ACC112 (cell line): ENCODE measurements around the gene MICAL3.
"Not testable (repeated sequence)": the region's sequence is repeated elsewhere in the genome, so short reads cannot be mapped to it uniquely, and the experiment has no call there.

Source experiments
- H2AFZ ChIP-seq: fragments of 200-600 bp; sonication (generic); one replicate; pipeline ENCODE4 v1.6.0; 2017; ENCODE audit warnings: antibody characterized with exemption, low read length; ENCODE audit not compliant: unreplicated experiment
- H3K27ac ChIP-seq: fragments of 200-600 bp; sonication (generic); 2 replicates; pipeline ENCODE4 v1.5.1; 2014; ENCODE audit warnings: low read depth, mild to moderate bottlenecking, antibody characterized with exemption, low read length, moderate library complexity
- H3K27me3 ChIP-seq: fragments of 200-600 bp; sonication (generic); 2 replicates; pipeline ENCODE4 v1.6.1; 2014; ENCODE audit warnings: mild to moderate bottlenecking, antibody characterized with exemption, low read length, moderate library complexity, mixed read lengths; ENCODE audit not compliant: insufficient read depth
- H3K36me3 ChIP-seq: fragments of 200-600 bp; sonication (generic); 2 replicates; pipeline ENCODE4 v1.6.1; 2016; ENCODE audit warnings: mild to moderate bottlenecking, antibody characterized with exemption, low read length, moderate library complexity, mixed read lengths; ENCODE audit not compliant: insufficient read depth
- H3K4me1 ChIP-seq: fragments of 200-600 bp; sonication (generic); one replicate; pipeline ENCODE4 v1.6.1; 2016; ENCODE audit warnings: low read length, mixed read lengths; ENCODE audit not compliant: insufficient read depth, unreplicated experiment, control insufficient read depth
- H3K4me3 ChIP-seq: fragments of 200-600 bp; sonication (generic); 2 replicates; pipeline ENCODE4 v1.5.1; 2014; ENCODE audit warnings: mild to moderate bottlenecking, low read depth, low read length
- H3K79me2 ChIP-seq: fragments of 200-600 bp; sonication (generic); one replicate; pipeline ENCODE4 v1.6.0; 2016; ENCODE audit warnings: low read length; ENCODE audit not compliant: control insufficient read depth, unreplicated experiment, insufficient read depth

The MICAL3 gene

GRCh38 chr22:17767233-17768065, 256.9 kb downstream of the MICAL3 start:
- Histone ChIP-seq H3K4me3 (no peak overlapping the region), H3K4me1 (no peaks in the 10 kb centered on the region), H3K79me2 (no peaks in the 10 kb centered on the region), H2AFZ (no peak overlapping the region), H3K27me3 (no peaks in the 10 kb centered on the region), H3K27ac (no peak overlapping the region), H3K36me3 (no peaks in the 10 kb centered on the region)

DNA sequence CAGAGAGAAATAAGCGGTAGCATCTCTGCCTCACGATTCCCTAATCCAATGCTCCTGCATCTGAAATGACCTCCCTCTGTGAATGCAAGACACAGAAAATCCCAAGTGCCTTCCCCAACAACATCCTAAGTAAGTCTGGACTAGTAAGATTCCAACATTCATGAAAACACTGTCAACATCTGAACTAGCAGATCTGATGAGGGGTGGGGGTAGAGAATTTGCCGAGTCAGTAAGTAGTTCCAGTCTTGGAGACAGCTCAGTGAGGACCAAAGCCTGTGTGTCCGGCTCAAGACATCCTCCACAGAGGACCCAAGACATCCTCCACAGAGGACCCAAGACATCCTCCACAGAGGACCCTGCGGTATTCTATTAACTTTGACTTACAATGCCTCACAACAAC, 259.5 kb downstream of the MICAL3 start:
- H3K79me2 ChIP-seq, H3K27ac ChIP-seq, H3K4me1 ChIP-seq, H3K27me3 ChIP-seq, H3K36me3 ChIP-seq, H3K4me3 ChIP-seq, H2AFZ ChIP-seq: not testable (repeated sequence)

DNA sequence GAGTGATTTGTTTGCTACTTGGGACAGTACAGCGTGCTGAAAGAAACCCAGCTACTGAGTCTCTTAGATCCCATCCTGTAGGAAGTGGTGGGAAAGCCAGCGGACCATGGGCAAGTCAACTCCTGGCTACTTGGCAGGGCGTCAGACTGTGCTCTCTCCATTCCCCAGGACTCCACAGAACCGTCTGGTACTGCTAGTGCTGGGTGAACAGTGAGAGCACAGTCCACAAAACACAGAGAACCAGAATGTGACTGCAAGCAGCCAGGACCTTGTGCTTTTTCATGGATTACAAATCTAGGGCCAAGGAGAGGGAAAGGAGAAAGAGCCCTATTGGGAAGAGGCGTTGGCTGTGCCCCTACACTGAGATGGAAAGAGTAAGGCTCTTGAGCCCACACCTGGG, 260.3 kb downstream of the MICAL3 start:
- no peaks in the 10 kb centered on the region for H3K36me3 ChIP-seq

DNA sequence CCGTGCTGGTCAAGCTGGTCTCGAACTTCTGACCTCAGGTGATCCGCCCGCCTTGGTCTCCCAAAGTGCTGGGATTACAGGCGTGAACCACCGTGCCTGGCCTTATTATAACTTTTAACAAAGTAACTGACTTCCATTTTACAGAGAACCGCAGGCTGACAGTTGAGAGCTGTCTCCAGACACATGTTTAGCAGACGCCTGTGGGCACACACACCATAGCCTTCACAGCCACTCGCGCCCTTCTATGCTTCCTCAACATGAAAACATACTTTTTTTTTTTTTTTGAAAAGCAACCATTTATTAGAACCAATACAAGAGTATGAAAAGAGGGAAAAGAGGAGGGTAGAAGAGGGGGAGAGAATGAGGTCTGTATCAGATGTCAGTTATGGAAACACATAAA, 260.9 kb downstream of the MICAL3 start:
- H3K27ac ChIP-seq, H3K79me2 ChIP-seq, H2AFZ ChIP-seq, H3K4me3 ChIP-seq, H3K4me1 ChIP-seq, H3K27me3 ChIP-seq, H3K36me3 ChIP-seq: not testable (repeated sequence)

More for the DNA sequence above, 260.3 kb downstream of the MICAL3 start:
- Histone ChIP-seq H3K27ac (no peak overlapping the region), H3K27me3 (no peaks in the 10 kb centered on the region), H3K4me3 (no peak overlapping the region), H3K79me2 (no peaks in the 10 kb centered on the region), H2AFZ (no peak overlapping the region), H3K4me1 (peaks cover 3% of the 10 kb centered on the region)

DNA sequence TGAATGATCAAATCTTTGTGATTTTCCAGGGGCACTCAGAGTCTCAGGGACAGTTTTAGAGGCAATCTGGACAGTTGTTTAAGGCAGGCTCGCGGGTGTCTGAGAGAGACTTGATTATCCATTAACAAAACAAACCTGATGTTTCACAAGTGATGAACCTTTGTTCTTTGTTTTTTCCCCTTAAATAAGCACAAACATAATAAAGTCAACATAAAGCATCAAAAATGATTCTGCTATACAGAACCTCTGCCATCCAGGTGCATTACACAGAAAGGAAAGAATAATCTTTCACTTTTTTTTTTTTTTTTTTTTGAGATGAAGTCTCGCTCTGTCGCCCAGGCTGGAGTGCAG, 263.2 kb downstream of the MICAL3 start:
- no peak overlapping the region for H3K4me3 ChIP-seq
- peaks cover 3% of the 10 kb centered on the region for H3K4me1 ChIP-seq
- no peaks in the 10 kb centered on the region for H3K36me3 ChIP-seq
- H3K27ac ChIP-seq = no peak overlapping the region
- no peaks in the 10 kb centered on the region for H3K27me3 ChIP-seq
- no peaks in the 10 kb centered on the region for H3K79me2 ChIP-seq
- H2AFZ ChIP-seq = no peak overlapping the region

DNA sequence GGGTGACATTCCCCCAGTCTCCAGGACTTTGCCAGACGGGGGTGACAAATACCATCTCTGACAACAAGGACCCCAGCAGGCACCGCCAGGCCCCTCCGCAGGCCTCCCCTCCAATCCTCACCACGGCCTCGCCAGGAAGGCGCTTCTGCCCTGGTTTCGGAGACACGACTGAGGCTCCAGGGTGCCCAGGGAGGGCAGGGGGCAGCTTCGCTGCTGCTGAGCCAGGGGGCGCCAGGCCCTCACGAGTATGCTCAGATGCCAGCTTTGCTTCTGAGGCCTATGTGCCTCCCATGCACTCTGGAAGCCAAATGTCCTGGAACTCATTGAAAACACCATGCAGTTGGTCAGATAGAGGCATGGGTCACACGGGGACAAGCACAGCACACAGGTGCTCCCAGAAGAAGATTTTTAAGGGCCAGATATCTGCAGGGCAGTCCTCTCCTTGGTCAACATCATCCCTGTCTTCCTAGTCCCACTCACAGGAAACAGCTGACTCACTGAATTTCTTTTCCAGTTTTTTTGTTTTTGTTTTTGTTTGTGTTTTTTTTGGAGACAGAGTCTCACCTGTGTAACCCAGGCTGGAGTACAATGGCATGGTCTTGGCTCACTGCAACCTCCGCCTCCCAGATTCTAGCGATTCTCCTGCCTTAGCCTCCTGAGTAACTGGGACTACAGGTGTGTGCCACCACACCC, 270.0 kb downstream of the MICAL3 start:
- Histone ChIP-seq H3K27me3 (no peaks in the 10 kb centered on the region), H3K36me3 (no peaks in the 10 kb centered on the region), H3K4me3 (no peak overlapping the region), H3K79me2 (no peaks in the 10 kb centered on the region), H3K27ac (no peak overlapping the region), H3K4me1 (no peaks in the 10 kb centered on the region), H2AFZ (no peak overlapping the region)

- no peaks in the 10 kb centered on the region for H3K79me2 ChIP-seq
These were observed 270.9 kb downstream of the MICAL3 start for GRCh38 chr22:17753401-17753989.

GRCh38 chr22:17751596-17751995, 272.8 kb downstream of the MICAL3 start:
- Histone ChIP-seq H3K36me3 (no peaks in the 10 kb centered on the region), H3K4me3 (no peak overlapping the region), H3K27ac (no peak overlapping the region), H3K4me1 (no peaks in the 10 kb centered on the region), H3K79me2 (no peaks in the 10 kb centered on the region), H2AFZ (no peak overlapping the region), H3K27me3 (no peaks in the 10 kb centered on the region)

More at GRCh38 chr22:17753401-17753989, 270.9 kb downstream of the MICAL3 start:
- H3K4me3 ChIP-seq = no peak overlapping the region
- H3K27ac ChIP-seq = no peak overlapping the region
- no peaks in the 10 kb centered on the region for H3K4me1 ChIP-seq
- no peaks in the 10 kb centered on the region for H3K36me3 ChIP-seq
- H2AFZ ChIP-seq = no peak overlapping the region
- H3K27me3 ChIP-seq = no peaks in the 10 kb centered on the region

DNA sequence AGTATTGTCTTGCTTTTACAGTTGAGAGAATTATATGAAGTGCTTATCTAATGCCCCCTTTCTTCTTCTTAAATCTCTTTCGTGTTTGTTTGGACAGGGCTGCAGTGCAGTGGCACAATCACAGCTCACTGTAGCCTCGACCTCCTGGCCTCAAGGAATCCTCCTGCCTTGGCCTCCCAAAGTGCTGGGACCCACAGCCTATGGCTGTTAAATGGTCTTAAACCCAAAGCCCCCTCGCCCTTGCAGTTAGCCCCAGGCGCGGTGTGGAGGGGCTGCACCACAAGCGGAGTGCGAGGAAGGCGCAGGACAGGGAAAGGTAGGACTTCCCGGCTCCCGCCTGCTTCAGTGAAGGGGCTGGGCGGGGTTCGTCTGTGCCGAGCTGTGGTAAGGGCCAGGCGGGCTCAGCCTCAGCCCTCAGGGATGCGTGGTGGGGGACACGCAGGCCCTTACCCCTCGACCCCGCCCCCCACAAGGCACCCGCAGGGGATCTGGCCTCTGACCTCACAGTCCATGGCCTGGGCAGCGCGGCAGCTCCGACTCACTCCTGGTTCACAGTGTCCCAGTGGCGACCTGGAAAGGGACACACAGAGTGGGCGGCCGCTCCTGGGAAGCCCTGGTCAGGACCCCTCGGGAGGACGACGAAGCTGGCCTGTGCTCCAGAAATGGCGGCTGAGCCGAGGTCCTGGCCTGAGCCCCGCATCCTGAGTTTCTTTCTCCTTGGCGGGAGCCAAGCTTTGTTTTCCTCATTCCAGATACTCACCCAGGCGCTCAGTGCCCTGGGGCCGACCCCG, 274.6 kb downstream of the MICAL3 start:
- H3K27me3 ChIP-seq = no peaks in the 10 kb centered on the region
- no peak overlapping the region for H2AFZ ChIP-seq
- H3K27ac ChIP-seq = no peak overlapping the region
- H3K79me2 ChIP-seq = no peaks in the 10 kb centered on the region
- no peaks in the 10 kb centered on the region for H3K4me1 ChIP-seq
- H3K4me3 ChIP-seq = no peak overlapping the region
- H3K36me3 ChIP-seq = no peaks in the 10 kb centered on the region

DNA sequence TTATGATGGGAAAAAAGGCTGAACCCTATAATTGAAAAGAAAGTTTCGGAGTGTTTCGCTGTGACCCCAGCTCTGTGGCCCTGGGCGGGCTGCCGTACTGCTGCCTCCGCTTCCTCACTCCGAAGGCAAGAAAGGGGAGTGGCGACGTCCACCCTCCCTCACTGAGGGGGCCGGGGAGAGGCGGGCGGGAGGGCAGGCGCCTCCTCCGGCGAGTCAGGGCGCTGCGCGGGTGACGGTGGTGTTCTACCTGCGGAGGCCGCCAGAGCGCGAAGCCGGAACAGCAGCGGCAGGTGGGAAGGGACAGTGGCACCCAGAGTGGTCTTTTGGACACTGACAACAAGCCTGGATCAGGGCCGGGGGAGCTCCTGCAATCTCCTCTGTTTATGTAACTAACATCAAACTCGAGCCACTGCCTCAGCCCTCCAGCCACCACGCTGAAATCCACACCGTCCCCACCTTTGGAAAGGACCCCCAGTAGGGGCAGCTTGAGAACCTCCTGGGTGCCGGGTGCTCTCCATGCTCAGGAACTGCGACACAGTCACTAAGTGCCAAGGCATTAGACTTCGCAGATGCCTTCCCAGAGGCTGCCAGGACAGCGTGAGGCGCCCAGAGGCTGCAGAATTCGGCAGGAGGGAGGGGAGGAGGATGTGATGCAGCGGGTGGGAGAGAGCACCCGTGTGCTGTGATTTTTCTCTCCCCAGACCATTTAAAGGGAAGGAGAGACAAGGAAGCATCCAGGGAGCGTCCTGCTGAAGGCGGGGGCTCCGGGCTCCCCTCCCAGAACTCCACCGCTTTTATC, 275.6 kb downstream of the MICAL3 start:
- Histone ChIP-seq H3K27me3 (no peaks in the 10 kb centered on the region), H2AFZ (no peak overlapping the region), H3K27ac (no peak overlapping the region), H3K4me3 (no peak overlapping the region), H3K4me1 (no peaks in the 10 kb centered on the region), H3K79me2 (no peaks in the 10 kb centered on the region), H3K36me3 (no peaks in the 10 kb centered on the region)
